Panc1 (cell line): ENCODE data around the gene PPP4R2. TPM values are rescaled to one million over a fixed set of nuclear protein-coding genes. Genes with fewer than 3 reads are reported as not detected.

Experiments
- ATAC-seq: fragments of 200-7000 bp; cut with Tn5 transposase; 2 replicates; pipeline ENCODE4 v1.9.1; 2020; ENCODE audit warnings: mild to moderate bottlenecking, moderate library complexity
- BruUV-seq: library from RNA; stranded (reverse); fragments of 400-500 nt; replicated peaks from 2 replicates; lab custom pipeline; 2021; lab: Mats Ljungman, UMichigan
- CTCF ChIA-PET: fragments of 300-600 bp; sonication (Branson Sonifier 250); formaldehyde crosslinking; loops from one replicate; lab custom pipeline; 2022; ENCODE audit warnings: antibody characterized with exemption; lab: Charles Lee
- POLR2A ChIA-PET: fragments of 300-600 bp; sonication (Branson Sonifier 250); formaldehyde crosslinking; loops from one replicate; lab custom pipeline; 2022; ENCODE audit warnings: antibody characterized with exemption; lab: Charles Lee
- DNase-seq: peaks from one replicate; pipeline ENCODE4 v3.0.0-alpha.2; 2010; ENCODE audit warnings: low read depth, low spot score
- H3K27ac ChIP-seq: 2 replicates; pipeline ENCODE4 v1.5.1; 2011; ENCODE audit warnings: mild to moderate bottlenecking, low read length, inconsistent platforms
- H3K27me3 ChIP-seq: fragments of 200-500 bp; sonication (Bioruptor generic); 2 replicates; pipeline ENCODE4 v1.6.0; 2014; ENCODE audit warnings: low read length, inconsistent platforms; ENCODE audit not compliant: control insufficient read depth, insufficient read depth
- H3K36me3 ChIP-seq: fragments of 200-500 bp; sonication (Bioruptor generic); 2 replicates; pipeline ENCODE4 v1.5.1; 2014; ENCODE audit warnings: inconsistent platforms, mild to moderate bottlenecking, low read length, moderate library complexity; ENCODE audit not compliant: control insufficient read depth, insufficient read depth
- H3K4me1 ChIP-seq: 2 replicates; pipeline ENCODE4 v1.5.1; 2011; ENCODE audit warnings: inconsistent platforms, mild to moderate bottlenecking, low read length, moderate library complexity; ENCODE audit not compliant: control insufficient read depth, insufficient read depth
- H3K4me3 ChIP-seq, 2 experiments: 2 replicates each; pipeline ENCODE4 v1.5.1; 2011 to 2012; ENCODE audit warnings: low read depth in 2 of 2, low read length in 2 of 2, mild to moderate bottlenecking in 2 of 2, inconsistent platforms in 1 of 2, moderate library complexity in 1 of 2
- H3K9me3 ChIP-seq: fragments of 200-500 bp; sonication (Bioruptor generic); 2 replicates; pipeline ENCODE4 v1.5.1; 2014; ENCODE audit warnings: low read depth, mild to moderate bottlenecking, inconsistent platforms, low read length, moderate library complexity; ENCODE audit not compliant: control insufficient read depth, insufficient read depth
- POLR2AphosphoS5 ChIP-seq: IDR thresholded peaks from 2 replicates; pipeline ENCODE4 v1.6.1; 2012; ENCODE audit warnings: mild to moderate bottlenecking, low read depth, low read length, moderate library complexity
- SIN3A ChIP-seq: IDR thresholded peaks from 2 replicates; pipeline ENCODE4 v1.6.1; 2012; ENCODE audit warnings: low read depth, mild to moderate bottlenecking, low read length, moderate library complexity, borderline replicate concordance; ENCODE audit not compliant: insufficient read depth
- TCF7L2 ChIP-seq: IDR thresholded peaks from 2 replicates; pipeline ENCODE4 v1.6.1; 2011; ENCODE audit warnings: mild to moderate bottlenecking, low read depth, low read length, inconsistent platforms
- in situ Hi-C: cut with HindIII; loops from 2 replicates; pipeline ENCODE4 v1.10.0; 2016; ENCODE audit warnings: low sequenced_read_pairs, low pct_unique_long_range_greater_than_20kb
- intact Hi-C: fragments of 100-400 bp; cut with micrococcal nuclease; formaldehyde crosslinking; loops from one replicate; pipeline ENCODE4 v1.10.0; 2022; ENCODE audit not compliant: unreplicated experiment
- total RNA-seq: library from RNA; stranded (reverse); gene quantifications from one replicate; pipeline ENCODE4 v1.2.1, GENCODE V29; 2021; ENCODE audit not compliant: unreplicated experiment
- TF ChIP-seq, protein P1 (sequence below), 2 experiments: IDR thresholded peaks; 2 replicates each; pipeline ENCODE4 v1.6.1; 2011 to 2012; ENCODE audit warnings: low read depth in 2 of 2, control low read depth in 1 of 2, low read length in 1 of 2, mild to moderate bottlenecking in 1 of 2, moderate library complexity in 1 of 2; ENCODE audit not compliant: insufficient read depth in 1 of 2
- TF ChIP-seq, protein P2 (sequence below): fragments of 450-650 bp; IDR thresholded peaks from 2 replicates; pipeline ENCODE4 v1.5.1; 2017; ENCODE audit warnings: mild to moderate bottlenecking

The PPP4R2 gene
- total RNA-seq, 1 experiment from 2014 or later: 59.8 TPM

DNA sequence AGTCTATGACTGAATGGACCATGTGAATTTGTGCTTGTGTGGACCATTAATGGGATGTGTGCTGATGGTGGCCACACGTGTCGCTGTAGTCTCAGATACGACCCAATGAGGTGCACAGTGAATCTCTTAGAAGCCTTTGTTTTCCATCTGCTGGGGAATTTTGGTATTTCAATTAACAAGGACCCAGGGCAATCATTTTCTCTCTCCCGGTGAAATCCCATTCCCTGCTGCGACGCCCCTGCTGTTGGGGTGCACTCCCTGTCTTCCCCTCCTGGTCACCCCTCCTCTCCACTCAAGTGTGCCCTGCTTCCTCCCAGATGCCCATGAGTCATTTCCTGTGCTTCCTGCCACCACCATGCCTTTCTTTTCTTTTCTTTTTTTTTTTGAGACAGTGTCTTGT lies 97.5 kb downstream of the PPP4R2 start:
- POLR2A ChIA-PET: no interaction called here
- Histone ChIP-seq H3K4me1 (no peaks in the 10 kb centered on the region), H3K27ac (no peak overlapping the region), H3K4me3 (no peak overlapping the region), H3K9me3 (no peaks in the 10 kb centered on the region), H3K36me3 (no peaks in the 10 kb centered on the region), H3K27me3 (no peaks in the 10 kb centered on the region)
- CTCF ChIA-PET: no interaction called here
- BruUV-seq: no TSS peak
- no peak for TF ChIP-seq TCF7L2
- no peak for TF ChIP-seq SIN3A
- TF ChIP-seq POLR2AphosphoS5: no peak
- intact Hi-C loops: no loop called here
- DNase-seq (no peak), ATAC-seq (no peak)
- in situ Hi-C loops: no loop called here

DNA sequence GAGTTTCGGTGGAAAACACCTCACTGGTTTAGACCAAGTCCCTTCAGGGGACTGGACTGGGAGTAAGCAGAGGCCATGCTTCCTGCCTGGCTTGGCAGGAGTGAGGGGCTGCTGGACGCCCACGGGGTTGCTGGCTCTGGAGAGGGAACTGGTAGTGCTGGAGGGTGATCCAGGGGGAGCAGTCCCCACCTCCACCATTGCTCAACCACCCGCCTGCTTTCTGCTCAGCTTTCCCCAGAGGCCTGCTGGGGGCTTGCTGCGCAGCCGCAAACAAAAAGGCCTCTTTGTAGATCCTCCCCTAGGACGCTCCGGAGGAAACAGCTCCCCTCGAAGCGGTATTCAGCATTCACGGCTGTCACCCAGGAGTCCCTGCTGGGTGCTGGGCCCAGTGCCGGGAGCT lies 98.3 kb downstream of the PPP4R2 start:
- BruUV-seq: no TSS peak
- no peak overlapping the region for H3K4me3 ChIP-seq
- POLR2A ChIA-PET: no interaction called here

DNA sequence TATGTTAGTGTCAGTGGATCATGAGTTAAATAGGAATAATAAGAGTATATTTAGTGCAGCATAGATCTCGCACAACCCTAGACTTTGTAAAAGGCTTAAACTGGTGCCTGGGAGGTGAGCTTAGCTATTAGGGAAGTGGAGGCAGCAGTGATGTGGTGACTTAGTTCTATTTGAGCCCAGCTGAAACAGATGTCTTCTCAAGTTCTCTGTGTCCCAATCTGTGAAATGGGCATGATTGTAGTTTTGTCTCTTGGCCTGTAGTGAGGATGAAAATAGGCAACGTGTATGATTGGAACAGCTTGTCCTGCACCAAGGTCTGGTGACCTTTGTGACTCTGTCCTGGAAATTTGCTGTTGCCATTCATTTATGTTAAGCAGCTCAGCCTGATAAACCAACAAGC lies 99.6 kb downstream of the PPP4R2 start:
- intact Hi-C loops: no loop called here

More for the DNA sequence above, 98.3 kb downstream of the PPP4R2 start:
- H3K36me3 ChIP-seq: no peaks in the 10 kb centered on the region
- TF ChIP-seq, protein P1, sequence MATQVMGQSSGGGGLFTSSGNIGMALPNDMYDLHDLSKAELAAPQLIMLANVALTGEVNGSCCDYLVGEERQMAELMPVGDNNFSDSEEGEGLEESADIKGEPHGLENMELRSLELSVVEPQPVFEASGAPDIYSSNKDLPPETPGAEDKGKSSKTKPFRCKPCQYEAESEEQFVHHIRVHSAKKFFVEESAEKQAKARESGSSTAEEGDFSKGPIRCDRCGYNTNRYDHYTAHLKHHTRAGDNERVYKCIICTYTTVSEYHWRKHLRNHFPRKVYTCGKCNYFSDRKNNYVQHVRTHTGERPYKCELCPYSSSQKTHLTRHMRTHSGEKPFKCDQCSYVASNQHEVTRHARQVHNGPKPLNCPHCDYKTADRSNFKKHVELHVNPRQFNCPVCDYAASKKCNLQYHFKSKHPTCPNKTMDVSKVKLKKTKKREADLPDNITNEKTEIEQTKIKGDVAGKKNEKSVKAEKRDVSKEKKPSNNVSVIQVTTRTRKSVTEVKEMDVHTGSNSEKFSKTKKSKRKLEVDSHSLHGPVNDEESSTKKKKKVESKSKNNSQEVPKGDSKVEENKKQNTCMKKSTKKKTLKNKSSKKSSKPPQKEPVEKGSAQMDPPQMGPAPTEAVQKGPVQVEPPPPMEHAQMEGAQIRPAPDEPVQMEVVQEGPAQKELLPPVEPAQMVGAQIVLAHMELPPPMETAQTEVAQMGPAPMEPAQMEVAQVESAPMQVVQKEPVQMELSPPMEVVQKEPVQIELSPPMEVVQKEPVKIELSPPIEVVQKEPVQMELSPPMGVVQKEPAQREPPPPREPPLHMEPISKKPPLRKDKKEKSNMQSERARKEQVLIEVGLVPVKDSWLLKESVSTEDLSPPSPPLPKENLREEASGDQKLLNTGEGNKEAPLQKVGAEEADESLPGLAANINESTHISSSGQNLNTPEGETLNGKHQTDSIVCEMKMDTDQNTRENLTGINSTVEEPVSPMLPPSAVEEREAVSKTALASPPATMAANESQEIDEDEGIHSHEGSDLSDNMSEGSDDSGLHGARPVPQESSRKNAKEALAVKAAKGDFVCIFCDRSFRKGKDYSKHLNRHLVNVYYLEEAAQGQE (IDR thresholded peaks at IDR 0.05; ENCODE audit: insufficient read depth in 1 of 2, low read depth in 2 of 2, low read length in 1 of 2): no peak
- TF ChIP-seq SIN3A: no peak
- in situ Hi-C loops: no loop called here
- H3K4me1 ChIP-seq: no peaks in the 10 kb centered on the region
- DNase-seq (no peak), ATAC-seq (no peak)
- no peaks in the 10 kb centered on the region for H3K9me3 ChIP-seq
- H3K27me3 ChIP-seq: no peaks in the 10 kb centered on the region
- intact Hi-C loops: no loop called here
- no peak overlapping the region for H3K27ac ChIP-seq
- CTCF ChIA-PET: interaction anchor here (0.5 to 0.6 kb wide), 2 partner anchors 35 to 169 kb away, joined by 4 to 7 read pairs; no protein-coding TSS in a partner anchor

More for the DNA sequence above, 99.6 kb downstream of the PPP4R2 start:
- Histone ChIP-seq H3K4me3 (no peak overlapping the region), H3K27ac (no peak overlapping the region), H3K4me1 (no peaks in the 10 kb centered on the region), H3K27me3 (no peaks in the 10 kb centered on the region), H3K9me3 (no peaks in the 10 kb centered on the region), H3K36me3 (no peaks in the 10 kb centered on the region)
- BruUV-seq: no TSS peak
- ChIA-PET CTCF (no interaction called here), POLR2A (no interaction called here)
- ATAC-seq: no peak
- in situ Hi-C loops: no loop called here
- no peak for TF ChIP-seq POLR2AphosphoS5
- TF ChIP-seq, protein P2, sequence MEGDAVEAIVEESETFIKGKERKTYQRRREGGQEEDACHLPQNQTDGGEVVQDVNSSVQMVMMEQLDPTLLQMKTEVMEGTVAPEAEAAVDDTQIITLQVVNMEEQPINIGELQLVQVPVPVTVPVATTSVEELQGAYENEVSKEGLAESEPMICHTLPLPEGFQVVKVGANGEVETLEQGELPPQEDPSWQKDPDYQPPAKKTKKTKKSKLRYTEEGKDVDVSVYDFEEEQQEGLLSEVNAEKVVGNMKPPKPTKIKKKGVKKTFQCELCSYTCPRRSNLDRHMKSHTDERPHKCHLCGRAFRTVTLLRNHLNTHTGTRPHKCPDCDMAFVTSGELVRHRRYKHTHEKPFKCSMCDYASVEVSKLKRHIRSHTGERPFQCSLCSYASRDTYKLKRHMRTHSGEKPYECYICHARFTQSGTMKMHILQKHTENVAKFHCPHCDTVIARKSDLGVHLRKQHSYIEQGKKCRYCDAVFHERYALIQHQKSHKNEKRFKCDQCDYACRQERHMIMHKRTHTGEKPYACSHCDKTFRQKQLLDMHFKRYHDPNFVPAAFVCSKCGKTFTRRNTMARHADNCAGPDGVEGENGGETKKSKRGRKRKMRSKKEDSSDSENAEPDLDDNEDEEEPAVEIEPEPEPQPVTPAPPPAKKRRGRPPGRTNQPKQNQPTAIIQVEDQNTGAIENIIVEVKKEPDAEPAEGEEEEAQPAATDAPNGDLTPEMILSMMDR: no peak
- no peak for DNase-seq
